Fibroblast of mammary gland (primary cell): ENCODE measurements around the gene GTF2I.
"Not testable (repeated sequence)": the region's sequence is repeated elsewhere in the genome, so short reads cannot be mapped to it uniquely, and the experiment has no call there.

ENCODE experiments used
- DNase-seq: peaks from one replicate; pipeline ENCODE4 v3.0.0-alpha.2; 2010; ENCODE audit warnings: low read depth
- H3K4me3 ChIP-seq: 2 replicates; pipeline ENCODE4 v1.5.1; 2011; ENCODE audit warnings: low read depth, mild to moderate bottlenecking, low read length, moderate library complexity; ENCODE audit not compliant: control insufficient read depth

The GTF2I gene

DNA sequence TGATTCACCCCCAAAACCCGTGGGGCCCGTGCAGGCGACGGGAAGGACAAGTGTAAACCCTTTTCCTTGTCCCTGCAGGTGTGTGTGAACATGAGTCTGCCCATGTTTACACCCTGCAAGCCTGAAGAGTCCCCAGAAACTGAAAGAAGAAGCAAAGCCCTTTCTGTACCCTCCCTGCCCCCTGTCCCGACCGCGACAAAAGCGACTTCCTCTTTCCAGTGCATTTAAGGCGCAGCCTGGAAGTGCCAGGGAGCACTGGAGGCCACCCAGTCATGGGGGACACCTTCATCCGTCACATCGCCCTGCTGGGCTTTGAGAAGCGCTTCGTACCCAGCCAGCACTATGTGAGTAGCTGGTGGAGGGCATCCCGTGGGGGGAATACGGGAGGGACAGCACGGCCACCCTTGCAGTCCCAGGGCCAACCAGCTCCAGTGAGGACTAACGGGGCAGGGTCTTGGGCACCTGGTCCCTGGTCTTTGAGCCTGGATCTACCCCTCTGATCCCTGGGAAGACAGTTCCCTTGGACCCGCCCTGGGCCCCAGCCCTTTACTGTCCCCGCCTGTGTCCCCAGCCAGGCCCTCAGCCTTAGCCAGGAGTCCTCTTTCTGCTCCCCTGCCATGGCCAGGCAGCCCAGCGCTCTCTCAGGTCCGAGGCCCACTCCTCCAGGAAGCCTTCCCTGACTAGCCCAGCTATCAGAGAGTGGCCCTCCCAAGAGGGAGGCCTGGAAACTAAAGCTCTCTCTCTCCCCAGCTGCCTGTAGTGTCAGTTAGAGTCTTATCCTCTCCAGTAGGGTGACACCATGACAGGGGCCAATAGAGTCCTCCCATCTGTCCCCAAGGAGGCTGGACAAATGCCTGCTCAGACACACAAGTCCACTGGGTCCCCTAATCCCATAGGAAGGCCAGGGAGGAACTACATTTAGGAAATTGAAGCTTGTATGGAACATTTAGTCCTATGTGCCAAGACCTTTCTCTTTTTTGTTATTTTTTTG is 116.5 kb downstream of the GTF2I start, which contains the start of gene NCF1:
Gene NCF1, plus strand, starts transcription at position 252 of the 991 bp plus-strand sequence. Its CDS starts 21 bp downstream, at position 273.
- DNase-seq = not testable (repeated sequence)

DNA sequence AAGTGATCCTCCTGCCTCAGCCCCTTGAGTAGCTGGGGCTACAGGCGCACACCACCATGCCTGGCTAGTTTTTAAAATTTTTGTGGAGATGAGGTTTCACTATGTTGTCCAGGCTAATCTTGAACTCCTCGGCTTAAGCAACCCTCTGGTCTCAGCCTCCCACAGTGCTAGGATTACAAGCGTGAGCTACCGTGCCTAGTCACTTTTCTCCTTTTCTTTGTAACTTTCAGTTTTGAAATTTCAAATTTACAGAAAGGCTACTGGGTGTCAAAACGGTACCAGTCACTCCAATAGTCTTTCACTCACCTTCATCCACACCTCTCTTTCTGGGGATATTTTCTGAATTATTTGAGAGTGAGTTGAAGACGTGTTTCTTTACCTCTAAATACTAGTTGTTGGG is 117.6 kb downstream of the GTF2I start:
- not testable (repeated sequence) for DNase-seq, H3K4me3 ChIP-seq

More for the DNA sequence above, 116.5 kb downstream of the GTF2I start, which contains the start of gene NCF1:
- H3K4me3 ChIP-seq = not testable (repeated sequence)

GRCh38 chr7:74779053-74779452 is 121.5 kb downstream of the GTF2I start:
- not testable (repeated sequence) for DNase-seq, H3K4me3 ChIP-seq

- DNase-seq = not testable (repeated sequence)
Observed at GRCh38 chr7:74781746-74782145, 124.2 kb downstream of the GTF2I start.

DNA sequence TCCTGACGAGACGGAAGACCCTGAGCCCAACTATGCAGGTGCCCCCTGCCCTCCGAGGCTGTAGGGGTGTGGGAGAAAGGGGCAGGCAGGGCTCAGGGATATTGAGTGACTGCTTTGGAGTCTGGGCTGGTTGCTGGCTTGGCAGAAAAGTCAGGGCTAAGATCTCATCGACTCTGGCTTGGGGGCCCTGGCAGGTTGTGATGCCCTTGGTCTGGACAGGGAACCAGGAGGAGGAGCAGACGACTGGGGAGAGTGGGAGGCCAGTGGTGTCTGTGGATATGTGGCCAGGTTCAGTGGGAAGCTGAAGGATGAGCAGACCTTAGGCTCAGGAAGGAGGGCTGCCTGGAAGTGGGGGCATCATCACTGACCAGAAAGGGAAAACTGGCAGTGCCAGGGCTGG is 126.1 kb downstream of the GTF2I start:
- not testable (repeated sequence) for DNase-seq, H3K4me3 ChIP-seq

More at GRCh38 chr7:74781746-74782145, 124.2 kb downstream of the GTF2I start:
- H3K4me3 ChIP-seq = not testable (repeated sequence)

- DNase-seq = peak; percentile 79
- not testable (repeated sequence) for H3K4me3 ChIP-seq
Observed at GRCh38 chr7:74788369-74789150, 131.0 kb downstream of the GTF2I start.

GRCh38 chr7:74789200-74789736 is 131.8 kb downstream of the GTF2I start:
- DNase-seq, H3K4me3 ChIP-seq: not testable (repeated sequence)

GRCh38 chr7:74797848-74798622 is 140.5 kb downstream of the GTF2I start:
- H3K4me3 ChIP-seq, DNase-seq: not testable (repeated sequence)

GRCh38 chr7:74798644-74799043 is 141.1 kb downstream of the GTF2I start:
- H3K4me3 ChIP-seq, DNase-seq: not testable (repeated sequence)
